Prostate gland (tissue), 2 donors: ENCODE results near the gene DGKZ.

Experiments used
- POLR2A ChIP-seq: fragments of 450-650 bp; IDR thresholded peaks from one replicate; pipeline ENCODE4 v1.6.1; 2016; ENCODE audit warnings: antibody characterized with exemption, mild to moderate bottlenecking
- POLR2AphosphoS5 ChIP-seq: sonication (generic); formaldehyde crosslinking; IDR thresholded peaks from one replicate; pipeline ENCODE4 v1.6.1; 2017; ENCODE audit warnings: antibody characterized with exemption
- TF ChIP-seq, protein P1 (sequence below), 4 experiments: fragments of 200-600 bp in 2 of 4; fragments of 450-650 bp in 2 of 4; sonication (generic) in 2 of 4; IDR thresholded peaks; 1 replicate in 3 of 4; 2 replicates in 1 of 4; pipeline ENCODE4 v1.5.1; 2016 to 2019; ENCODE audit warnings: antibody characterized with exemption in 4 of 4, mild to moderate bottlenecking in 2 of 4, moderate library complexity in 2 of 4

DNA sequence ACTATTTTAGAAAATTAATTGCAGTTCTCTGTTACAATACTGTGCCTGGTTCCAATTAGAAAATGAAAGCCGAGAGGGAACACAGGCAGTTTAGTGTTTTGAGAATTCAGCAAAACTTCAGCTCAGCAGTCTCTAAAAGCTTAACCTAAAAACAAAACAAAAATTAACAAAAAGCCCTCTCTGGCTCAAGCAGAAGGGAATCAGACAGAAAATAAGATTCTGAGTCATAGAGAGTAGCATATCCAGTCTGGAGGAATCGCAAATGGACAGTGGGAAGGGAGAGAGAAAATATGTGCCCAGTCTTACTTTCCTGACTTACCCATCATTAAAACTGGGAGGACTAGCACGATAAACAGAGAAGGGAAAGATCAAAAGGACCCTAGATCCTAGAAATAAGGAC lies 82.5 kb downstream of the DGKZ start:
- TF ChIP-seq POLR2AphosphoS5: no peak
- TF ChIP-seq, protein P1, sequence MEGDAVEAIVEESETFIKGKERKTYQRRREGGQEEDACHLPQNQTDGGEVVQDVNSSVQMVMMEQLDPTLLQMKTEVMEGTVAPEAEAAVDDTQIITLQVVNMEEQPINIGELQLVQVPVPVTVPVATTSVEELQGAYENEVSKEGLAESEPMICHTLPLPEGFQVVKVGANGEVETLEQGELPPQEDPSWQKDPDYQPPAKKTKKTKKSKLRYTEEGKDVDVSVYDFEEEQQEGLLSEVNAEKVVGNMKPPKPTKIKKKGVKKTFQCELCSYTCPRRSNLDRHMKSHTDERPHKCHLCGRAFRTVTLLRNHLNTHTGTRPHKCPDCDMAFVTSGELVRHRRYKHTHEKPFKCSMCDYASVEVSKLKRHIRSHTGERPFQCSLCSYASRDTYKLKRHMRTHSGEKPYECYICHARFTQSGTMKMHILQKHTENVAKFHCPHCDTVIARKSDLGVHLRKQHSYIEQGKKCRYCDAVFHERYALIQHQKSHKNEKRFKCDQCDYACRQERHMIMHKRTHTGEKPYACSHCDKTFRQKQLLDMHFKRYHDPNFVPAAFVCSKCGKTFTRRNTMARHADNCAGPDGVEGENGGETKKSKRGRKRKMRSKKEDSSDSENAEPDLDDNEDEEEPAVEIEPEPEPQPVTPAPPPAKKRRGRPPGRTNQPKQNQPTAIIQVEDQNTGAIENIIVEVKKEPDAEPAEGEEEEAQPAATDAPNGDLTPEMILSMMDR (IDR thresholded peaks at IDR 0.05): no peak
- TF ChIP-seq POLR2A: no peak
